ENCODE data around the gene LTBP1.

LTBP1 gene

GRCh38 chr2:33443274-33443829 lies 496.6 kb downstream of the LTBP1 start:
- TF ChIP-seq TEAD4 (IDR thresholded peaks at IDR 0.05) (no peak), USF1 (IDR thresholded peaks at IDR 0.05) (no peak), EP300 (IDR thresholded peaks at IDR 0.05; ENCODE audit: borderline replicate concordance) (no peak), TCF12 (IDR thresholded peaks at IDR 0.05; ENCODE audit: low read depth) (no peak), NFIC (IDR thresholded peaks at IDR 0.05) (no peak), TAF1 (IDR thresholded peaks at IDR 0.05; ENCODE audit: low read depth) (no peak), YY1 (IDR thresholded peaks at IDR 0.05; ENCODE audit: low read depth) (no peak), ZBTB7A (IDR thresholded peaks at IDR 0.05; ENCODE audit: low read depth) (no peak), FOXM1 (IDR thresholded peaks at IDR 0.05; ENCODE audit: borderline replicate concordance, low read depth) (no peak), RAD21 (IDR thresholded peaks at IDR 0.05; ENCODE audit: low read depth) (no peak), EGR1 (IDR thresholded peaks at IDR 0.05) (no peak), REST (IDR thresholded peaks at IDR 0.05; ENCODE audit: low read depth) (no peak), CEBPB (IDR thresholded peaks at IDR 0.05) (no peak), CREB1 (IDR thresholded peaks at IDR 0.05; ENCODE audit: low read depth) (no peak), MAX (IDR thresholded peaks at IDR 0.05) (no peak)

- TF ChIP-seq YY1 (IDR thresholded peaks at IDR 0.05; ENCODE audit: low read depth) (no peak), EP300 (IDR thresholded peaks at IDR 0.05; ENCODE audit: borderline replicate concordance) (no peak), RAD21 (IDR thresholded peaks at IDR 0.05; ENCODE audit: low read depth) (no peak), CEBPB (IDR thresholded peaks at IDR 0.05) (no peak), NFIC (IDR thresholded peaks at IDR 0.05) (no peak), CREB1 (IDR thresholded peaks at IDR 0.05; ENCODE audit: low read depth) (no peak), TEAD4 (IDR thresholded peaks at IDR 0.05) (no peak), ZBTB7A (IDR thresholded peaks at IDR 0.05; ENCODE audit: low read depth) (no peak), USF1 (IDR thresholded peaks at IDR 0.05) (no peak), MAX (IDR thresholded peaks at IDR 0.05) (no peak), TCF12 (IDR thresholded peaks at IDR 0.05; ENCODE audit: low read depth) (no peak), REST (IDR thresholded peaks at IDR 0.05; ENCODE audit: low read depth) (no peak), EGR1 (IDR thresholded peaks at IDR 0.05) (no peak), TAF1 (IDR thresholded peaks at IDR 0.05; ENCODE audit: low read depth) (no peak), FOXM1 (IDR thresholded peaks at IDR 0.05; ENCODE audit: borderline replicate concordance, low read depth) (no peak)
These were observed 498.2 kb downstream of the LTBP1 start for GRCh38 chr2:33444967-33445366.

- TF ChIP-seq TAF1 (IDR thresholded peaks at IDR 0.05; ENCODE audit: low read depth) (no peak), CEBPB (IDR thresholded peaks at IDR 0.05) (no peak), REST (IDR thresholded peaks at IDR 0.05; ENCODE audit: low read depth) (no peak), YY1 (IDR thresholded peaks at IDR 0.05; ENCODE audit: low read depth) (no peak), NFIC (IDR thresholded peaks at IDR 0.05) (no peak)
These were observed 501.6 kb downstream of the LTBP1 start for GRCh38 chr2:33448220-33448899.

Data from Ishikawa (cell line).